ENCODE measurements around the gene CELF2. TPM values are rescaled to one million over a fixed set of nuclear protein-coding genes. Genes with fewer than 3 reads are reported as not detected.
"Not testable (repeated sequence)": the region's sequence is repeated elsewhere in the genome, so short reads cannot be mapped to it uniquely, and the experiment has no call there.

Gene CELF2
- total and polyA plus RNA-seq, 8 donors: 58.0 to 107 (median 65.9) TPM

DNA sequence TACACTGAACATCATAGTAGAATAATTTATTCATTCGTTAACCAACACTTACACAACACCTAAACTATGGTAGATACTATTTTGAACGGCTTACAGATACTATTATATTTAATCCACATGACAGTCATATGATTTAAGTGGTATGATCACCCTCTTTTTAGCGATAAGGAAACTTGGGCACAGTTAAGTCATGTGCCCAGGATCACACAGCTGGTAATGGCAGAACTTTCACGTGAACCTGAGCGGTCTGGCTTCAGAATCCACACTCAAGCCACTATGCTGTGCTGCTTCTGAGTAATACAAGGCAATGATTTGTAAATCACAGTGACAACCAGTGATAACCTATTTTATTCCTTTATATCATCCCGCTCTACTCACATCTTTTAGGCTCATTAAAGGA lies 99.1 kb downstream of the CELF2 start:
- intact Hi-C loops (cut with DNase I): no loop called here
- no peak for TF ChIP-seq CTCF (IDR thresholded peaks at IDR 0.05)
- no peak overlapping the region for H3K27ac ChIP-seq
- ATAC-seq (no peak), DNase-seq (no peak)
- no peaks in the 10 kb centered on the region for H3K36me3 ChIP-seq
- H3K4me1 ChIP-seq: peaks cover 0 to 8% of the 10 kb centered on the region in 2 donors
- H3K9me3 ChIP-seq: no peaks in the 10 kb centered on the region
- no peaks in the 10 kb centered on the region for H3K27me3 ChIP-seq
- H3K4me3 ChIP-seq: no peak overlapping the region

- intact Hi-C loops (cut with DNase I): no loop called here
- ATAC-seq: no peak
- TF ChIP-seq CTCF (IDR thresholded peaks at IDR 0.05): no peak
- no peak for DNase-seq
- Histone ChIP-seq H3K9me3 (no peaks in the 10 kb centered on the region), H3K4me3 (no peak overlapping the region), H3K4me1 (peaks cover 0 to 2% of the 10 kb centered on the region in 2 donors), H3K27ac (no peak overlapping the region), H3K36me3 (no peaks in the 10 kb centered on the region), H3K27me3 (no peaks in the 10 kb centered on the region)
Measured at GRCh38 chr10:11118686-11119085, 101.0 kb downstream of the CELF2 start.

GRCh38 chr10:11119843-11120242 lies 102.2 kb downstream of the CELF2 start:
- Histone ChIP-seq H3K9me3 (no peaks in the 10 kb centered on the region), H3K4me1 (no peaks in the 10 kb centered on the region), H3K27ac (no peak overlapping the region), H3K27me3 (no peaks in the 10 kb centered on the region), H3K36me3 (no peaks in the 10 kb centered on the region), H3K4me3 (no peak overlapping the region)
- no peak for DNase-seq
- no peak for ATAC-seq
- intact Hi-C loops (cut with DNase I): no loop called here
- TF ChIP-seq CTCF (IDR thresholded peaks at IDR 0.05): no peak

GRCh38 chr10:11120711-11121110 lies 103.0 kb downstream of the CELF2 start:
- H3K36me3 ChIP-seq: no peaks in the 10 kb centered on the region
- no peak for TF ChIP-seq CTCF (IDR thresholded peaks at IDR 0.05)
- ATAC-seq: peak; percentile 68
- H3K4me3 ChIP-seq: no peak overlapping the region
- intact Hi-C loops (cut with DNase I): no loop called here
- no peaks in the 10 kb centered on the region for H3K9me3 ChIP-seq
- no peaks in the 10 kb centered on the region for H3K4me1 ChIP-seq
- no peak overlapping the region for H3K27ac ChIP-seq
- no peaks in the 10 kb centered on the region for H3K27me3 ChIP-seq
- no peak for DNase-seq

- H3K9me3 ChIP-seq; H3K27ac ChIP-seq; H3K4me3 ChIP-seq; intact Hi-C loops (cut with DNase I); H3K27me3 ChIP-seq; H3K36me3 ChIP-seq; ATAC-seq; H3K4me1 ChIP-seq; DNase-seq: not testable (repeated sequence)
Measured at GRCh38 chr10:11123892-11124291, 106.2 kb downstream of the CELF2 start.

- DNase-seq (no peak), ATAC-seq (no peak)
- TF ChIP-seq CTCF (IDR thresholded peaks at IDR 0.05): no peak
- intact Hi-C loops (cut with DNase I): no loop called here
- Histone ChIP-seq H3K27ac (no peak overlapping the region), H3K27me3 (no peaks in the 10 kb centered on the region), H3K4me3 (no peak overlapping the region), H3K4me1 (no peaks in the 10 kb centered on the region), H3K9me3 (no peaks in the 10 kb centered on the region), H3K36me3 (no peaks in the 10 kb centered on the region)
Measured at GRCh38 chr10:11125004-11125403, 107.3 kb downstream of the CELF2 start.

DNA sequence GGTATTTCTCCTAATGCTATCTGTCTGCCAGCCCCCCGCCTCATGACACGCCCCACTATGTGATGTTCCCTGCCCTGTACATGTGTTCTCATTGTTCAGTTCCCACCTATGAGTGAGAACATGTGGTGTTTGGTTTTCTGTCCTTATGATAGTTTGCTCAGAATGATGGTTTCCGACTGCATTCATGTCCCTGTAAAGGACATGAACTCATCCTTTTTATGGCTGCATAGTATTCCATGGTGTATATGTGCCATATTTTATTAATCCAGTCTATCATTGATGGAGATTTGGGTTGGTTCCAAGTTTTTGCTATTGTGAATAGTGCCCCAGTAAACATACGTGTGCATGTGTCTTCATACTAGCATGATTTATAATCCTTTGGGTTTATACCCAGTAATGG lies 109.3 kb downstream of the CELF2 start:
- H3K27me3 ChIP-seq; H3K9me3 ChIP-seq; H3K4me1 ChIP-seq; H3K27ac ChIP-seq; ATAC-seq; intact Hi-C loops (cut with DNase I); H3K4me3 ChIP-seq; H3K36me3 ChIP-seq; DNase-seq: not testable (repeated sequence)

Data from left lung (tissue), 10 donors.